SK-N-SH (cell line): ENCODE results near the gene SUN2. TPM values are rescaled to one million over a fixed set of nuclear protein-coding genes. Genes with fewer than 3 reads are reported as not detected.

Experiments used
- CTCF ChIA-PET: fragments of 300-600, 350-600 bp; formaldehyde crosslinking; extraction: SDS; loops from one replicate; lab custom pipeline; 2021; lab: Yijun Ruan, JAX
- POLR2A ChIA-PET: fragments of 350-600 bp; sonication (Branson Sonifier 250); formaldehyde crosslinking; extraction: SDS; loops from one replicate; lab custom pipeline; 2020; ENCODE audit warnings: antibody characterized with exemption, inconsistent platforms; lab: Yijun Ruan, JAX
- DNase-seq: peaks from one replicate; pipeline ENCODE4 v3.0.0; 2012
- H2AFZ ChIP-seq: fragments of 200-600 bp; sonication (generic); 2 replicates; pipeline ENCODE4 v1.8.1; 2016; ENCODE audit warnings: antibody characterized with exemption, mild to moderate bottlenecking, low read depth
- H3F3A ChIP-seq: fragments of 200-600 bp; sonication (generic); replicated peaks from 2 replicates; pipeline ENCODE3; 2016; ENCODE audit warnings: antibody characterized with exemption, mild to moderate bottlenecking; ENCODE audit not compliant: insufficient read depth
- H3K27ac ChIP-seq, 2 experiments: fragments of 200-500 bp in 1 of 2; fragments of 200-600 bp in 1 of 2; sonication (Bioruptor generic) in 1 of 2; sonication (generic), shearing (Covaris generic) in 1 of 2; 2 replicates each; pipeline versions ENCODE4 v1.5.1 to v1.6.1; 2014 to 2016; ENCODE audit warnings: low read depth in 2 of 2, inconsistent platforms in 1 of 2, low read length in 1 of 2, mild to moderate bottlenecking in 1 of 2, mixed read lengths in 1 of 2
- H3K27me3 ChIP-seq: fragments of 200-600 bp; sonication (generic), shearing (Covaris generic); 2 replicates; pipeline ENCODE4 v1.6.1; 2016; ENCODE audit warnings: mixed run types; ENCODE audit not compliant: insufficient read depth
- H3K36me3 ChIP-seq, 2 experiments: fragments of 200-500 bp in 1 of 2; fragments of 200-600 bp in 1 of 2; sonication (Bioruptor generic) in 1 of 2; sonication (generic) in 1 of 2; replicated peaks in 1 of 2; 2 replicates each; pipeline versions ENCODE3 to v1.5.1; 2014 to 2016; ENCODE audit warnings: low read length in 1 of 2, mild to moderate bottlenecking in 1 of 2; ENCODE audit not compliant: insufficient read depth in 2 of 2, control insufficient read depth in 1 of 2
- H3K4me1 ChIP-seq, 2 experiments: fragments of 200-500 bp in 1 of 2; fragments of 200-600 bp in 1 of 2; sonication (Bioruptor generic) in 1 of 2; sonication (generic), shearing (Covaris generic) in 1 of 2; 2 replicates each; pipeline versions ENCODE4 v1.5.1 to v1.6.1; 2014 to 2016; ENCODE audit warnings: low read depth in 1 of 2, low read length in 1 of 2, mixed run types in 1 of 2; ENCODE audit not compliant: insufficient read depth in 2 of 2, control insufficient read depth in 1 of 2
- H3K4me2 ChIP-seq: fragments of 200-600 bp; sonication (generic), shearing (Covaris generic); 2 replicates; pipeline ENCODE4 v1.6.1; 2017; ENCODE audit warnings: mixed run types
- H3K4me3 ChIP-seq, 2 experiments: fragments of 200-500 bp in 1 of 2; fragments of 200-600 bp in 1 of 2; sonication (Bioruptor generic) in 1 of 2; sonication (generic), shearing (Covaris generic) in 1 of 2; 2 replicates each; pipeline versions ENCODE4 v1.5.1 to v1.8.1; 2014 to 2016; ENCODE audit warnings: low read depth in 2 of 2, inconsistent platforms in 1 of 2, low read length in 1 of 2, mild to moderate bottlenecking in 1 of 2, mixed read lengths in 1 of 2, moderate library complexity in 1 of 2
- H3K79me2 ChIP-seq: fragments of 200-600 bp; sonication (generic); 2 replicates; pipeline ENCODE4 v1.8.1; 2017; ENCODE audit warnings: mild to moderate bottlenecking; ENCODE audit not compliant: insufficient read depth
- H3K9ac ChIP-seq: fragments of 200-600 bp; sonication (generic); 2 replicates; pipeline ENCODE4 v1.6.1; 2017; ENCODE audit warnings: mixed run types
- H3K9me2 ChIP-seq: fragments of 200-600 bp; sonication (generic); 2 replicates; pipeline ENCODE4 v1.6.1; 2017; ENCODE audit warnings: mixed run types
- H3K9me3 ChIP-seq: fragments of 200-600 bp; sonication (generic); 2 replicates; pipeline ENCODE4 v1.6.1; 2017; ENCODE audit warnings: mixed run types, mild to moderate bottlenecking, moderate library complexity
- H4K20me1 ChIP-seq: fragments of 200-600 bp; sonication (generic); 2 replicates; pipeline ENCODE4 v1.6.1; 2017; ENCODE audit warnings: mild to moderate bottlenecking, mixed run types; ENCODE audit not compliant: insufficient read depth
- CHD2 ChIP-seq: fragments of 150-350 bp; IDR thresholded peaks from 2 replicates; pipeline ENCODE4 v1.6.1; 2018; ENCODE audit warnings: low read length; ENCODE audit not compliant: partially characterized antibody
- ELF1 ChIP-seq: IDR thresholded peaks from 2 replicates; pipeline ENCODE4 v1.4.0; 2012
- FOXJ3 ChIP-seq: sonication (generic); formaldehyde crosslinking; IDR thresholded peaks from 2 replicates; pipeline ENCODE4 v1.5.1; 2020; ENCODE audit warnings: mild to moderate bottlenecking, missing genetic modification reagents
- GATA2 ChIP-seq: sonication (generic); formaldehyde crosslinking; IDR thresholded peaks from 2 replicates; pipeline ENCODE4 v1.5.0; 2020; ENCODE audit warnings: mild to moderate bottlenecking, missing genetic modification reagents
- NRF1 ChIP-seq: IDR thresholded peaks from 2 replicates; pipeline ENCODE4 v1.6.1; 2012; ENCODE audit warnings: low read depth, mild to moderate bottlenecking, low read length
- RAD21 ChIP-seq: IDR thresholded peaks from 2 replicates; pipeline ENCODE4 v1.6.1; 2012; ENCODE audit warnings: mild to moderate bottlenecking, low read length
- RFX5 ChIP-seq: IDR thresholded peaks from 2 replicates; pipeline ENCODE4 v1.6.1; 2012; ENCODE audit warnings: mild to moderate bottlenecking, improper control_type of control experiment, low read length
- TCF12 ChIP-seq: IDR thresholded peaks from 2 replicates; pipeline ENCODE4 v1.4.0; 2012
- TEAD4 ChIP-seq: IDR thresholded peaks from 2 replicates; pipeline ENCODE4 v1.4.0; 2012; ENCODE audit warnings: mild to moderate bottlenecking, borderline replicate concordance; ENCODE audit not compliant: insufficient read depth
- WGBS: methylation state at CpG from one replicate; pipeline ENCODE4 v1.1.6; 2017; ENCODE audit warnings: low lambda C conversion rate; 5-methylcytosine and 5-hydroxymethylcytosine counted together
- polyA plus RNA-seq, 3 experiments: library from polyadenylated mRNA; depleted of rRNA; stranded (reverse); fragments of >200 nt; gene quantifications; 2 replicates each; pipeline ENCODE4 v1.2.3, GENCODE V29; 2012
- TF ChIP-seq, protein P1 (sequence below): fragments of 150-350 bp; IDR thresholded peaks from 2 replicates; pipeline ENCODE4 v1.6.1; 2017; ENCODE audit warnings: antibody characterized with exemption, low read length, low read depth, borderline replicate concordance
- TF ChIP-seq, protein P2 (sequence below): fragments of 150-350 bp; IDR thresholded peaks from 2 replicates; pipeline ENCODE4 v1.6.1; 2016; ENCODE audit warnings: mild to moderate bottlenecking, low read depth, low read length
- TF ChIP-seq, protein P3 (sequence below): IDR thresholded peaks from 2 replicates; pipeline ENCODE4 v1.4.0; 2012; ENCODE audit warnings: low read depth, borderline replicate concordance
- TF ChIP-seq, protein P4 (sequence below): fragments of 200-600 bp; sonication (generic); IDR thresholded peaks from 2 replicates; pipeline ENCODE4 v1.6.1; 2017; ENCODE audit warnings: antibody characterized with exemption, mild to moderate bottlenecking, moderate library complexity

Gene SUN2
- polyA plus RNA-seq, 1 of the 3 experiments (the other 2 are of a cell fraction), result 10.2 TPM

DNA sequence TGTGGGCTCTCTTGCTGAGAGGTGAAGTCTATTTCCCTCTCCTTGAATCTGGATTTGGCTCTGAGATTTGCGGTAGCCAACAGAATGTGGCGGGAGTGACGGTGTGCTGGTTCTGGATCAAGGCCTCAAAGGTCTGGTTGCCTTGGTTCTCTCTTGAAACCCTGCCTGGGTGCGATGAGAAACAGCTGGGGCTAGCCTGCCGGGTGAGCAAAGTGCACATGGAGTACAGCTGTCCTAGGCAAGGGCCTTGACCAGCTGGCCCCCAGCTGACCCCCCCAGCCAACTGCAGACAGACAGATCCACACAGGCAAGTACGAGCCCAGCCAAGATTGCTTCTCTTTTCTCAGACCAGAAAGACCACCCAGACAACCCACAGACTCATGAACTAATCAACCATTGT, 10.8 kb downstream of the SUN2 start (continued):
- TF ChIP-seq RAD21, result no peak
- TF ChIP-seq, protein P1, sequence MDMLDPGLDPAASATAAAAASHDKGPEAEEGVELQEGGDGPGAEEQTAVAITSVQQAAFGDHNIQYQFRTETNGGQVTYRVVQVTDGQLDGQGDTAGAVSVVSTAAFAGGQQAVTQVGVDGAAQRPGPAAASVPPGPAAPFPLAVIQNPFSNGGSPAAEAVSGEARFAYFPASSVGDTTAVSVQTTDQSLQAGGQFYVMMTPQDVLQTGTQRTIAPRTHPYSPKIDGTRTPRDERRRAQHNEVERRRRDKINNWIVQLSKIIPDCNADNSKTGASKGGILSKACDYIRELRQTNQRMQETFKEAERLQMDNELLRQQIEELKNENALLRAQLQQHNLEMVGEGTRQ, result no peak

DNA sequence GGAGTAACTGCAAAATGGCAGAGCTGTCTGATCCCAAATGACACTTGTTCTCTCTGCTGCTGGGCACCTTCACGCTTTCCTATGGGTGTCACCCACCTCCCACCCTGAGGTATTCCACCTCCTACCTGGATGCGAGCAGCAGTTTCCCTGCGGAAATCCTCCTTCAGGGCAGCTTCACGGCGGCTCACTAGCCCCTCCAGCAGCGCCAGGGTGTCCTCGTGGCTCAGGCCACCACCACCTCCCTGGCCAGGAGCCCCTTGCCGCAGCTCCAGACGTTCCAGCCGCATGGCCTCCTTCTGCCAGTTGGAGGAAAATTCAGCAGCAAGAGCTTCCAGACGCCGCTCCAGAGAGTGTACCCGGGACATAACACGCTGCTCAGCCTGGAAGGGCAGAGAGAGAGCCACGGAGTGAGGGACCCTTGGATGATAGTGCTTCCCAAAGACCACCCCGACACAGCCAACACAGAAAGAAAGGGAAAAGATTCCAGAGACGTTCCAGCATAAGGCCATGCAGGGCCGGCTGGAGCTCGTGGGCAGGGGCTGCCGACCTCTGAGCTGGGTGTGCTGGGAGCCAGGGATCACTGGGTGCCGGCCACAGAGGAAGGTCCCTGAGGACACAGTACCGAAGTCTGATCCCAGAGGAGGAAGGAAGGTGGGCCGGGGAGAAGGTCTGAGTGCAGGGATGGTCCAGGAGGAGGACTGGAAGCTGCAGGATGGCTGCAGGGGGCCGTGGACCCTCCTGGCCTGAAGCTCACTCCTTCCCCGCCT, 13.4 kb downstream of the SUN2 start:
- Histone ChIP-seq H3K27ac (no peak overlapping the region), H4K20me1 (no peaks in the 10 kb centered on the region), H3K79me2 (no peaks in the 10 kb centered on the region), H2AFZ (no peak overlapping the region), H3K36me3 (peaks cover 0 to 9% of the 10 kb centered on the region in 2 experiments), H3K9ac (no peak overlapping the region), H3K4me2 (no peak overlapping the region), H3K27me3 (no peaks in the 10 kb centered on the region), H3K9me2 (no peaks in the 10 kb centered on the region), H3K4me3 (no peak overlapping the region), H3F3A (no peaks in the 10 kb centered on the region), H3K9me3 (no peaks in the 10 kb centered on the region), H3K4me1 (no peaks in the 10 kb centered on the region)
- TF ChIP-seq, protein P2, sequence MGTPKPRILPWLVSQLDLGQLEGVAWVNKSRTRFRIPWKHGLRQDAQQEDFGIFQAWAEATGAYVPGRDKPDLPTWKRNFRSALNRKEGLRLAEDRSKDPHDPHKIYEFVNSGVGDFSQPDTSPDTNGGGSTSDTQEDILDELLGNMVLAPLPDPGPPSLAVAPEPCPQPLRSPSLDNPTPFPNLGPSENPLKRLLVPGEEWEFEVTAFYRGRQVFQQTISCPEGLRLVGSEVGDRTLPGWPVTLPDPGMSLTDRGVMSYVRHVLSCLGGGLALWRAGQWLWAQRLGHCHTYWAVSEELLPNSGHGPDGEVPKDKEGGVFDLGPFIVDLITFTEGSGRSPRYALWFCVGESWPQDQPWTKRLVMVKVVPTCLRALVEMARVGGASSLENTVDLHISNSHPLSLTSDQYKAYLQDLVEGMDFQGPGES, result no peak
- TF ChIP-seq TEAD4, result no peak
- TF ChIP-seq ELF1, result no peak
- no peak for TF ChIP-seq RFX5
- TF ChIP-seq, protein P3, sequence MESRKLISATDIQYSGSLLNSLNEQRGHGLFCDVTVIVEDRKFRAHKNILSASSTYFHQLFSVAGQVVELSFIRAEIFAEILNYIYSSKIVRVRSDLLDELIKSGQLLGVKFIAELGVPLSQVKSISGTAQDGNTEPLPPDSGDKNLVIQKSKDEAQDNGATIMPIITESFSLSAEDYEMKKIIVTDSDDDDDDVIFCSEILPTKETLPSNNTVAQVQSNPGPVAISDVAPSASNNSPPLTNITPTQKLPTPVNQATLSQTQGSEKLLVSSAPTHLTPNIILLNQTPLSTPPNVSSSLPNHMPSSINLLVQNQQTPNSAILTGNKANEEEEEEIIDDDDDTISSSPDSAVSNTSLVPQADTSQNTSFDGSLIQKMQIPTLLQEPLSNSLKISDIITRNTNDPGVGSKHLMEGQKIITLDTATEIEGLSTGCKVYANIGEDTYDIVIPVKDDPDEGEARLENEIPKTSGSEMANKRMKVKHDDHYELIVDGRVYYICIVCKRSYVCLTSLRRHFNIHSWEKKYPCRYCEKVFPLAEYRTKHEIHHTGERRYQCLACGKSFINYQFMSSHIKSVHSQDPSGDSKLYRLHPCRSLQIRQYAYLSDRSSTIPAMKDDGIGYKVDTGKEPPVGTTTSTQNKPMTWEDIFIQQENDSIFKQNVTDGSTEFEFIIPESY, result no peak
- TF ChIP-seq GATA2 (CRISPR knock-in tag), result no peak
- TF ChIP-seq CHD2, result no peak
- no peak for TF ChIP-seq FOXJ3
- TF ChIP-seq NRF1, result no peak
- TF ChIP-seq TCF12, result no peak
- TF ChIP-seq, protein P4, sequence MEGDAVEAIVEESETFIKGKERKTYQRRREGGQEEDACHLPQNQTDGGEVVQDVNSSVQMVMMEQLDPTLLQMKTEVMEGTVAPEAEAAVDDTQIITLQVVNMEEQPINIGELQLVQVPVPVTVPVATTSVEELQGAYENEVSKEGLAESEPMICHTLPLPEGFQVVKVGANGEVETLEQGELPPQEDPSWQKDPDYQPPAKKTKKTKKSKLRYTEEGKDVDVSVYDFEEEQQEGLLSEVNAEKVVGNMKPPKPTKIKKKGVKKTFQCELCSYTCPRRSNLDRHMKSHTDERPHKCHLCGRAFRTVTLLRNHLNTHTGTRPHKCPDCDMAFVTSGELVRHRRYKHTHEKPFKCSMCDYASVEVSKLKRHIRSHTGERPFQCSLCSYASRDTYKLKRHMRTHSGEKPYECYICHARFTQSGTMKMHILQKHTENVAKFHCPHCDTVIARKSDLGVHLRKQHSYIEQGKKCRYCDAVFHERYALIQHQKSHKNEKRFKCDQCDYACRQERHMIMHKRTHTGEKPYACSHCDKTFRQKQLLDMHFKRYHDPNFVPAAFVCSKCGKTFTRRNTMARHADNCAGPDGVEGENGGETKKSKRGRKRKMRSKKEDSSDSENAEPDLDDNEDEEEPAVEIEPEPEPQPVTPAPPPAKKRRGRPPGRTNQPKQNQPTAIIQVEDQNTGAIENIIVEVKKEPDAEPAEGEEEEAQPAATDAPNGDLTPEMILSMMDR, result no peak
- DNase-seq, result no peak
- POLR2A ChIA-PET, result no interaction called here
- CTCF ChIA-PET, result interaction anchor here (0.8 to 1.3 kb wide), 4 partner anchors 9 to 27 kb away, joined by 3 read pairs; no protein-coding TSS in a partner anchor
- WGBS, result 90% methylated on average over 15 of the region's 25 CpGs
